Measurements from ENCODE around the gene CPEB3. TPM values are rescaled to one million over a fixed set of nuclear protein-coding genes. Genes with fewer than 3 reads are reported as not detected.
"Not testable (repeated sequence)": the region's sequence is repeated elsewhere in the genome, so short reads cannot be mapped to it uniquely, and the experiment has no call there.

CPEB3 gene
- total RNA-seq, 1 experiment from 2014 or later = 3.4 TPM

DNA sequence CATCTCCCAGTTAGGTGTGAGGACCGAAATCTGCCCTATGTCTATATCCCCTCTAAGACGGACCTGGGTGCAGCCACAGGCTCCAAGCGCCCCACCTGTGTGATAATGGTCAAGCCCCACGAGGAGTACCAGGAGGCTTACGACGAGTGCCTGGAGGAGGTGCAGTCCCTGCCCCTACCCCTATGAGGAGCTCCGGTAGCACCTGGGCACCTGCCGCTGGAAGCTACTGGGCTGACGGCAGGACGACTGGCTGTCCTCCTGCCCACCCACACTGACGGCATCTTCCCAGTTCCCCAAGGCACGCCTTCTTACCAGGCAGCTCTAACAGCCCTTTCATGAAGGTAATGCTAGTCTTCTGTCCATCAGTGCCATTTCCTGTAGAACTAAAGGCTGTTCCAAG lies 74.3 kb downstream of the CPEB3 start:
- DNase-seq (ENCODE audit: extremely low read depth, low read depth) = not testable (repeated sequence)

DNA sequence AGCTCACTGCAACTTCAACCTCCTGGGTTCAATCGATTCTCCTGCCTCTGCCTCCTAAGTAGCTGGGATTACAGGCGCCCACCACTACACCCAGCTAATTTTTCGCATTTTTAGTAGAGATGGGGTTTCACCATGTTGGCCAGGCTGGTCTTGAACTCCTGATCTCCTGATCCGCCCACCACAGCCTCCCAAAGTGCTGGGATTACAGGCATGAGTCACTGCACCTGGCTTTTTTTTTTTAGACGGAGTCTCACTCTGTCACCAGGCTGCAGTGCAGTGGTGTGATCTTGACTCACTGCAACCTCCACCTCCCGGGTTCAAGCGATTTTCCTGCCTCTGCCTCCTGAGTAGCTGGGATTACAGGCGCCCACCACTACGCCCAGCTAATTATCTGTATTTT lies 75.7 kb downstream of the CPEB3 start:
- DNase-seq (ENCODE audit: extremely low read depth, low read depth) = not testable (repeated sequence)

DNA sequence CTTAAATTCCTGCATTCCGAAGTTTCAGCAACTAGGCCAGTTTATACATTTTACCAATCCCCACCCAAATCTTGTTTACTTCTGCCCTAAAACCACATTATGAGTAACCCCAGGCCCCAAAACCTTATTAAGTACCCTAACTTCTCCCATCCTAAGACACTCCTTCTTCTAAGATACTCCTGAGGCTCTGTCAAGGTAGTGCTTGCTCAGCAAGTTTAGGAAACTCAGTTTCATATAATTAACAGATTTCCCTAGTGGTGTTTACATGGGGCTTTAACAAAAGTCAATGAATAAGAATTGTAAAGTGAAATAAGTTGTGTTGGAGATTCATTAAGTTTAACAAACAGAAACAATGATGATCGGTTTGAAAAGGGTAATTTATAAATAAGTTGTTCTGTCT lies 77.8 kb downstream of the CPEB3 start:
- DNase-seq (ENCODE audit: extremely low read depth, low read depth) = no peak

DNA sequence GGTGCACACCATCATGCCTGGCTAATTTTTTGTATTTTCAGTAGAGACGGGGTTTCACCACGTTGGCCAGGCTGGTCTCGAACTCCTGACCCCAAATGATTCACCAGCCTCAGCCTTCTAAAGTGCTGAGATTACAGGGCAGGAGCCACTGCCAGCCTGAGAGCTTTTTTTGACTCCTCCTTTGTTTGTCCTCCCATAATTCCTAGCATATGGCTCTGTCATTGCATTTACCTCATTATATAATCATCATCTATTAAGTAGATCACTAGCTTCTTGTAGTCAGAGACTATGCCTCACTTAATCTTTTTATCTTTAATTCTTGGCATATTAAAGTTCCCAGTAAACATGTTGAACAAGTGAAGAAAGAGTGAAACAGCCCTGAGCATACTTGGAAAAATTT lies 82.1 kb downstream of the CPEB3 start:
- no peak for DNase-seq (ENCODE audit: extremely low read depth, low read depth)

DNA sequence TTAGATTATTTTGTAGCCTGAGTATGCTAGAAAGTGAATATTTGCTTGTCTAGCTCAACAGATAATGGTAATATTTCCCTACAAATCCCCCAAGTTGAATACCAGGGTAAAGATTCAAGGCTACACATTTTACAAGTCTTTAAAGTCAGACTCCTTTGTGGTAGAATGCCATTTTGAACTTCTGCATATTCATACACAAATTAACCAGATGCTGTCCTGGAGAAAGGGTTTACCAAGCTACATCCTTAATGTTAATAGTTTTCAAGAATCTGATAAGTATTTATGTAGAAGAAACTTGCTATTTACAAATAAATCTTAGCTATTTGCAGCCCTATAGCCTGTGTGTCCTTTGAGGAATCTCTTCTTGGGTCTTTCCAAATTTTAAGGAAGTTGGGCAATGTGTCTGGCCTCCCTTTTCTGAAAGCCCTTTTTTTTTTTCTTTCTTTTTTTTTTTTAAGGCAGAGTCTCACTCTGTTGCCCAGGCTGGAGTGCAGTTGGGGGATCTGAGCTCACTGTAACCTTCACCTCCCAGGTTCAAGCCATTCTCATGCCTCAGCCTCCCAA lies 82.6 kb downstream of the CPEB3 start:
- no peak for DNase-seq (ENCODE audit: extremely low read depth, low read depth)

DNA sequence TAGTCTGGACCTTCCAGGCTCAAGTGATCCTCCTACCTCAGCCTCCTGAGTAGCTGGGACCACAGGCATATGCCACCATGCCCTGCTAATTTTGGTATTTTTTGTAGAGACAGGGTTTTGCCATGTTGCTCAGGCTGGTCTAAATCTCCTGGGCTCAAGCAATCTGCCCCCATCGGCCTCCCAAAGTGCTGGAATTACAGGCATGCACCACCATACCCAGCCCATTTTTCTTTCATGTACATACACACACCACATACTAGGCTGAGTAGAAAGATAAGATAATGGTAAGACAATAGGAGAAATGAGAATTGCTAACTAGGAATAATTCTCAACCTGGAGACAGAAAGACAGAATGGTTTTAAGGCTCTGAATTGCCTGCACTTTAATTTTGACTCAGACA lies 83.8 kb downstream of the CPEB3 start:
- DNase-seq (ENCODE audit: extremely low read depth, low read depth) = no peak

DNA sequence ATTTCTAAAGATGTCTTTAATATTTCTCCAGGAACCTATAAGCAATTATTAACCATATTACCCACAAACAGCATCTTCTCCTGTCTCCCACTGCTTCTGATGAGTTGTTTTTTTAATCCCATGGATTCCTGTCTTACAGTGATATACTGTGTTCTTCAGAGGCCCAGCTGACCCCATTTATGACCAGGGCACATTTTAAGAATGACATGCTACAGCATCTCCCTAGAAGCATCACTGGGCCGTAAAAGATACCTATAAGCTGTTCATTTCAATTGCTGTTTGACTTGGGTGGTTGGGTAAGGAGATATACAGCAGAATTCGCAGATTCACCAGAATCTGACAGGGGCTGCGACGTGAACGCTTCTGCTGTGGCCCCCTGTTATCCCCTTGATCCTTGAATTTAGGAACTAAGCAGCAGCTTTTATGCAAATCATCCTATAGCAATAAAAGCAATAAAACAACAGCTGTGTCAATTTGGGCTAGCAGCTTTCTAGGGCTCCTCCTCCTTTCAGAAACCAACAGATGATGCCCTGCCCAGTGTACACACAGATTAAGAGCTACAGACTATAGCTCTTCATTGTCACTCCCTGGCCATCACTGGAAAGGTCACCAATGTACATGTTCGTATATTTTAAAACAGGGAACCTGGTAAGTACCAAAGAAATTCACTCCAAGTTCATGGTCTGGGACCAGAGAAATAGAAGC lies 86.8 kb downstream of the CPEB3 start:
- DNase-seq (ENCODE audit: extremely low read depth, low read depth) = no peak

DNA sequence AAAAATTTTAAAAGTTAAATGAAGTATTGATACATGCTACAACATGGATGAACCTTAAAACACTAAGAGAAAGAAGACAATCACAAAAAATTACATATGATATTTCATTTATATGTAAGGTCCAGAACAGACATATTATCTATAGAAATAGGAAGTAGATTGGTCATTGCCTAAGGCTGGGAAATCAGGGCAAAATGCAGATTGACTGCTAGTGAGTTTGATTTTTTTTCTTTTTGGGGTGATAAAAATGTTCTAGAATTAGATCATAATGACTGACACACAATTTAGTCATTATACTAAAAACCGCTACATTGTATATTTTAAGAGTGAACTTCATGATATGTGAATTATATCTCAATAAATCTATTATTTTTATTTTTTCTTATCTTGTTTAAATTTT lies 88.3 kb downstream of the CPEB3 start:
- DNase-seq (ENCODE audit: extremely low read depth, low read depth) = no peak

DNA sequence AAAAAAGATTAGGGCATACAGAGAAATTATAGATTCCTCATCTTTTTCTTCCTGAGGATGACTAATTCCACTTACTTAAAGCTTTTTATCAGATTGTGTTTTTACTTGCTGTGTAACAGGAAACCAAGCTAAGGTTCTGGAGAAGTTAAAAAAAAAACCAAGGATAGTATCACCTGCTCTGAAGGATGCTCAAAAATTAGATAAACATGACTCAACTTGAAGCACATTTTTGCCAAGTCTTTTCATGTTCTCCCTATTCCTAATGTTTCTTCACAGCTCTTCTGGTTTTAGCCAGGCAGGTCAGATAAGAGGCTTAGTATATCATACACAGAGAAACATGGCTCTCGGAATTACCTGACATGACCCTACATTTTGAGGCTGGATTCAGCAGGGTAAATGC lies 90.3 kb downstream of the CPEB3 start:
- no peak for DNase-seq (ENCODE audit: extremely low read depth, low read depth)

DNA sequence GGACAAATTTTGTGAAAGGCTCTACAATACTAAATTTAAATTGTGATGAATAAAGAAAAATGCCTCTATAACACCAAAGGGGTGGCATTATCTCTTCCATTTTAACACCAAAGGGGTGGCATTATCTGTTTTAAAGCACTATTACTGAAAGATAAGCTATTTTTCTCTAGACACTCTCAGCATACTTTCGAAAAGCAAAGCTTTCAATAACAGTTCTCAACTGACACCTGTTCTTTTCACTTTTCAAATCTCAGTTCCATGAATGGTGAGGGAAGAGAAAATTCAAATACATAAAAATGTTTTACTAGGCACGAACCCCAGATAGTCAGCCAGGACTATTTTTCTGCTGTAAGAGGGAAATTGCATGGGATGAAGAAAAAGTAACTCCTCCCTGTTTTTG lies 103.8 kb downstream of the CPEB3 start:
- DNase-seq (ENCODE audit: extremely low read depth, low read depth) = no peak

DNA sequence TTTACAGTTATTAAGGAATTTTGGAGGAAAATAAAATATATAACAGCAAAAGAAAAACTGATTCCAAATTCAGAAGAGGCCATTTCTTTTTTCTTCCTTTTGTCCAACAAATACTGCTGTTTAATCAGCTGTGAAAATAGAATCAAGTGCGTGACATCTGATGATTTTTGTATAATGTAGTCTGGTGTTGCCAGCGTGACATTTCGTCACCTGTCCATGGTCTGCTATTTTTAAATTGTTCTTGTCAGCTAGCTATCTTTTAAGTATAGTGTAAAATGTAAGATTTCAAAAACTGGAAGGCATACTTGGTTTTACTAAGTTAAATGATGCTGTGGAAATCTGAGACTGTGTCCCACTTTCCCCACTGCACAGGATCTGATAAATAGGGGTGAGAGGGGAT lies 105.9 kb downstream of the CPEB3 start:
- no peak for DNase-seq (ENCODE audit: extremely low read depth, low read depth)

DNA sequence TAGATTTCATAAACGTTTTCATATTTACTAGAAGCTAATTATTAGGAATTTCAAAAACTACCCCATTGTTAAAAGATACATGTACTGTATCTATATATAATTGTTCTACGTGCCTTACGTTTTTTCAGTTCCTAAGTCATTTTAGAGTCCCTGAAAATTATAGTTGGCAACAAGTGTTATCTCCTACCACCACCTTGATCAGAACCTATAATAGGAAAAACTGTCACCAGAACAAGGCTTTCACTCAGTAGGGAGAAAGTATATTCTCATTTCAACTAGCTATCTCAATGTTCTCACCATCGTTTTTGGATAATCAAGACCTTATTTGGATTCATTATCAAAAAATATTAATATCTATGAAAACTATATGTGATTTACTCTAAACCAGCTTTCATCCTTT lies 107.7 kb downstream of the CPEB3 start:
- no peak for DNase-seq (ENCODE audit: extremely low read depth, low read depth)

DNA sequence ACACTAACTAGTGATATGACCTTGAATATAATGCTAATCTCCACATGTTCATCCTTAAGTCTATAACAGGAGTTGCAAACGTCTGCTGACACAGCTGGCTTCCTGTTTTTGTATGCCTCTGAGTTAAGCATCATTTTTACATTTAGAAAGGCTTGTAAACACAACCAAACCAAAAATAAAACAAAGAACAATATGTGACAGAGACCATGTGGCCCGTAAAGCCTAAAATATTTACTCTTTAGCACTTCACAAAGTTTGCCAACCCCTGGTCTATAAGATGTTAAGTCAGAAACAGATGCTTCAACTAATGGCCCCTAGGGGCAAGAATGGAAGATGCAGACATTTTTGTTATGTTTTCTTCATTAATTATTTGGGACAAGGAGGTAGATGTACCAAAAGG lies 109.3 kb downstream of the CPEB3 start:
- no peak for DNase-seq (ENCODE audit: extremely low read depth, low read depth)

DNA sequence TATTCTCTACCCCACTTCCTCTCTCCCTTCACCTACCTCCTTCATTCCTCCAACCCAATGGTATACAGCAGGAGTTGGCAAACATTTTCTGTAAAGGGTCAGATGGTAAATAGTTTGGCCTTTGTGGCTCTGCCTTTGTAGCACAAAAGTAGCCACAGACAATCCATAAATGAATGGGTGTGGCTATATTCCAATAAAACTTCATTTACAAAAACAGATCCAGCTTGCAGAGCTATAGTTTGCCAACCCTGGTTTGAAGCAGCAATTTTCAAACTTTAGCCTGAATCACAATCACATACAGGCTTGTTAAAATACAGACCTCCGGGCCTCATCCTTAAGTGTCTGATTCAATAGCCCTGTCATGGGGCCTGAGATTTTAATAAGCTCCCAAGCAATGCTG lies 110.5 kb downstream of the CPEB3 start:
- no peak for DNase-seq (ENCODE audit: extremely low read depth, low read depth)

DNA sequence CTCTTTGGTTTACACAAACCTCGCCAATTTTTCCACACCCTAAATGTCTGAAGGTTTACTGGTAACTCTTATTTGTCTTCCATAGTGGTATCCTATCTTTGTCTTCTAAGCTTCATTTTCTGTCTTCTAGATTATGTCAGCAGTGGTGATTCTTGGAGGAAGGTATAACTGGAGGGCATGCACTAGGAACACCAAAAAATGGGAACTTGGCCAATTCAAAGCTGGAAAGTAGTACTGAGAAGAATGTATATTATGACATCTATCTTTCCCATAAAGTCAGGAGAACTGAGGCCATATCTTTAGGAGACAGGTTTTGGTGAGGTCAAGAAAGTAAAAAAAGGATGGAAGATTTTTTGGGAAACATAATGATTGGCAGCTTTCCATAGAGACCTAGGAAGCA lies 113.3 kb downstream of the CPEB3 start:
- no peak for DNase-seq (ENCODE audit: extremely low read depth, low read depth)

DNA sequence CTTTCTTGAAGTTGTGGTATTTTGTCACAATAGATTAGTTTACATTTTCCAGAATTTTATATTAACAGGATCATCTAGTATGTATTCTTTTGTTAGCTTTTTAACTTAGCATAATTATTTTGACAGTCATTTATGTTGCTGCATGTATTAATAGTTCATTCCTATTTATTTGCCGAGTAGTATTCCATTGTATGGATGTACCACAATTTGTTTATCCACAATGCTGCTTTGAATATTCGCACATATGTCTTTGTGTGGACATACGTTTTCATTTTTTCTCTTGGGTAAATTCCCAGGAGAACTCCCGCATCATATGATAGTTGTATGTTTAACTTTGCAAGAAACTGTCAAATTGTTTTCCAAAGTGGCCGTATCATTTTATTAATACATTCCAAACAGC lies 115.7 kb downstream of the CPEB3 start:
- no peak for DNase-seq (ENCODE audit: extremely low read depth, low read depth)

DNA sequence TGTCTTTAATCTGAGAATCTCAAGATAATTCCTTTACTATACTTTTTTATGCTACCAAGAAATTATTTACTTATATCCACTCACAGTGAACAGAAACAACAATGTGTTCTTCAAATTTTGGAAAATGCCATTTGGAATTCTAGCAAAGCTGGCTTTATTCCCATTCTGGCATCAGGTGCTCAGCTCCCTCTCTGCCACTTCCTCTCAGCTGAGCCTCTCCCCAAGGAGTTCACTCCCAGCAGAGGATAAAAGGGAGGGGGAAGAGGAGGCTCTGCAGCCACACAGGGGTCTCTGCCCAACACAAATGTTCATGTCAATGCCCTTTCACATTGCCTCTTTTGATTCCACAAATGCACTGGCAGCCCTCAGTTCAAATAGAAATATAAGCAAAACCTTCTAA lies 116.9 kb downstream of the CPEB3 start:
- no peak for DNase-seq (ENCODE audit: extremely low read depth, low read depth)

DNA sequence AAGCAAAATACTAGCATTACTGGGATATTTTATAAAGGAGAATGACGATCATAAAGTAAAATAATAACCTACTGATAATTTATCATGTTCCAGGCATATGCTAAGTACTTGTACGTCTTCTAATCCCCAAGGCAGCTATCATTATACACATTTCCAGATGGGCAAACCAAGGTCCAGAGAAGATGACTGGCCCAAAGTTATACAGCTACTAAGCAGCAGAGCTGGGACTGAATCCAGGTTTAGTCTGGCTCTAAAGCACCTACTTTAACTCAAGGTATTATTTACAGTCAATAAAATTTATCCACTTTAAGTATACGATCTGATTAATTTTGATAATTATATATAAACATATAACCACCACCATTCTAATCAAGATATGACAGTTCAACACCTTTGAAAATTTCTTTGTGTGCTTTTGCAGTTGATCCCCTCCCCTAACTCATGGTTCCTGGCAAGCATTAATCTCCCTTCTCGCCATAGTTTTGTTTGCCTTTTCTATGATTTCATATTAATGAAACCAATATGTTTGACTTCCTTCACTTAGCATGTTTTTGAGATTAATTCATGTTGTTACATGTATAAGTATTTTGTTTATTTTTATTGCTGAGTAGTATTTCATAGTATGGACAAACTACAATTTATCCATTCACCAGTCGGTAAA lies 126.7 kb downstream of the CPEB3 start:
- no peak for DNase-seq (ENCODE audit: extremely low read depth, low read depth)

DNA sequence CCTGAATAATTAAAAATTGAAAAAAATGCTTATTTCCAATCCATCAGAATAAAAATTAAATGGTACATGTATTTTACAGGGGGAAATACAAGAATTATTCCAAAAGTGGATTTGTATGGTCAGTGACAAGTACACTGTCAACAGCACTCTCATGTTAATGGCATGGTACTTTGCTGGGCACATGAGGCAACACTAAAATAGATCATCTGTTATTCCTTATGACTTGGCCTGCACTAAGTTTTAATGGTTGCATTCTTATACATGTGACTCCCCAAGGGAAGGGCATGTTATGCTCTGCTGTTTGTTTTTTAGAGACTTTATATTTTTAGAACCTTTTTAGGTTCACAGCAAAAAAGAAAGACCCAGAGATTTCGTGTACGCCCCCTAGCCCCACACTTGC lies 128.3 kb downstream of the CPEB3 start:
- DNase-seq (ENCODE audit: extremely low read depth, low read depth) = no peak

DNA sequence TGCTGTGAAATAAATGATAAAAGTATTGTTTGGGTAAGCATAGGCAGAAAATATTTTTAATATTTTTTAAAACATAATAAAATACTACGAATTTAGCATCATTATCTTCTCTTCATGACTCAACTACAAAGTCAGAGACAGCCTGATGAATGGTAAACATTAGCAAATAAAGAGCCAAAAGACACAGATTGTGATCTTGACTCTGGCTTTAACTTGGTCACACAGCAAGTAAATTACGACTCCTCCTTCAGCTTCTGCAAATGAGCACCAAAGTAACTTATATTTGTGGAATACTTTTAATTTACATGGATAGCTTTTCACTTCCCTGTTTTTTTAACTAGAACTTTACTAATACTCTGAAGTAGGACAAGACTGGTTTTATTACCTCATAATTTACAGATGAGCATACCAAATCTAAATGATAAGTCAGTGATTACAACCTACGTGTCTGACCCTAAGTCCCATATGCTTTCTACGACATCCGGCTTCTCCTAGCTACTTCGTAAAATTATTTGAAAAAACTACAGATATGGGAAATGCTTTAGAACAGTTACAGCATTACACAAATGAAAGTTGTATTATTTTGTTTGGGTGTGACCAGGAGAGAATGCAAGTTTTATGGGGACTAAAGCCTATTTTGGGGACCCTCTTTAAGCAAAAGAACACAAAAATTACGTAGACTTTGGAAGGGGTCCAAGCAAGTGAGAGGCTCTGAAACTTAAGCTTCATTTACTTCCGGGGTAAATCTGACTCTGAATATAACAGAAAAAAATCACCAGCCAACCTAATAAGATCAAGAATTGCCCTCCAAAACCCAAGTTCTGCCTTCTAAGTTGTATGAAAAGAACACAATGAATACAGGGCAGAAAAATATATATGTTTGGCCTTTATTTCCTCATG lies 133.8 kb downstream of the CPEB3 start:
- no peak for DNase-seq (ENCODE audit: extremely low read depth, low read depth)

DNA sequence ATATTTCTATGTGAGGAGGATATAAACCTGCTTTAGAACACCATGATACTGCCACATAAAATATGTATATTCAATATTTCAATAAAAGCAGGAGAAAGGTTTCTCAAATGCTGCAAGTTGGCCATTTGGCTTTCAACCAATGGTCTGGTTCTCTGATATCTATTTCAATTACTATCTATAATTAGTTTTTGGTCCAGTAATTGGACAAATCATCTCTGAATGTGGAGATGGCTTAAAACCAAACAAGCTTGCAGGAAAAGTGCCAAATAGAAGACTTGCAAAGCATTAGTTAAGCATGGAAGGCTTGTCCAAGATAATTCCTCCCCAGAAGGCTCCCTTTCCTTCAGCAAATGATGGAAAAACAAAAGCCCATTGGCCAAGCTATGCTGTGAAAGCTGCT lies 140.1 kb downstream of the CPEB3 start:
- DNase-seq (ENCODE audit: extremely low read depth, low read depth) = no peak

Data from NCI-H460 (cell line).